IMR-90 (cell line): ENCODE results near the gene C1GALT1.

Experiments
- CEBPB ChIP-seq: IDR thresholded peaks from 2 replicates; pipeline ENCODE4 v1.6.1; 2012; ENCODE audit warnings: low read depth, low read length, improper control_type of control experiment
- CHD1 ChIP-seq: IDR thresholded peaks from 2 replicates; pipeline ENCODE4 v1.6.1; 2012; ENCODE audit warnings: low read depth, low read length, improper control_type of control experiment
- CTCF ChIP-seq: conservative IDR thresholded peaks from 2 replicates; pipeline ENCODE4 v1.5.1; 2012; ENCODE audit warnings: mild to moderate bottlenecking, low read depth, low read length, improper control_type of control experiment
- MAZ ChIP-seq: IDR thresholded peaks from 2 replicates; pipeline ENCODE4 v1.6.1; 2012; ENCODE audit warnings: low read depth, mild to moderate bottlenecking, low read length, improper control_type of control experiment, moderate library complexity, borderline replicate concordance
- MXI1 ChIP-seq: IDR thresholded peaks from 2 replicates; pipeline ENCODE4 v1.6.1; 2012; ENCODE audit warnings: low read depth, mild to moderate bottlenecking, low read length, moderate library complexity, borderline replicate concordance
- POLR2A ChIP-seq: IDR thresholded peaks from 2 replicates; pipeline ENCODE4 v1.6.1; 2012; ENCODE audit warnings: mild to moderate bottlenecking, low read depth, low read length
- RAD21 ChIP-seq: IDR thresholded peaks from 2 replicates; pipeline ENCODE4 v1.6.1; 2012; ENCODE audit warnings: low read length, improper control_type of control experiment
- TF ChIP-seq, protein P1 (sequence below): fragments of 150-350 bp; IDR thresholded peaks from 2 replicates; pipeline ENCODE4 v1.6.1; 2016; ENCODE audit warnings: low read depth, mild to moderate bottlenecking, low read length, moderate library complexity, borderline replicate concordance

DNA sequence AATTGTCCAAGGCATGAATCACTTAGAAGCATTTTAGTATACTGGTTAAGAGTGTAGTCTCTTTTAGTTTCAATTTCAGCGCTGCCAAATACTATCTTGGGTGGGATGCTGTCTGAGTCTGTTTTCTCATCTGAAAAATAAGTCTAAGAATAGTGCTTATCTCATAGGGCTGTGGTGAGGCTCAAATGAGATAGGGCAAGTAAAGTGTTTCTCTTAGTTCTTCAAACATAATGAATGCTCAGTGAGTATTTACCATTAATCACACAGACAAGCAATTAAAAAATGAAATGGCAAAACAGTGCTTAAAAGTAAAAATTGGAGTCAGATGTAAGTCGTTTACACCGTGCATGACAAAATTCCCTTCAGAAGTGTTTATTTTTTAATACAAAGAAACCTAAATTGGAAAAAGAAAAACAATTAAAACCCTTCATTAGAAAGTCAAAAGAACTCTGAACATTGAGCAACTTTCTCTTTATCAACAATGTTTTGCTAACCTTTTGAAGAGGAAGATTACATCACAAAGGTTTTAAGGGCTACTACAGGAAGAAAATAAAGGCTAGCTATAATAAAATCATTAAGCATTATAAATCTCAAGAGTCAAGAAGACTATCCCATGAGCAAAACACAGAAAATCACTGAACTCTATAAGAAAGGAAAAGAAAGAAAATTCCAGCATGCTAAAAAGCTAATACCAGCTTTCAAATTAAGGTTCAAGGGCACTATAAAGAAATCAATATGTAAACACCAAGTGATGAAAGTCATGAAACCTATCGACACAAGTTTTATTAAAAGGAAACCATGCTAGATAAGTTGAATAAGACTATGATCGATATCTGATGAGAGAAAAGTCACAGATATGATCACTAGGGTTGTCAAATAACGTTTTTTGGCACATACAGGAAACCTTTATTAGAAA is 45.6 kb upstream of the C1GALT1 start:
- TF ChIP-seq POLR2A (no peak), CTCF (no peak), MAZ (no peak), CEBPB (no peak), RAD21 (no peak), MXI1 (no peak), CHD1 (no peak)
- TF ChIP-seq, protein P1, sequence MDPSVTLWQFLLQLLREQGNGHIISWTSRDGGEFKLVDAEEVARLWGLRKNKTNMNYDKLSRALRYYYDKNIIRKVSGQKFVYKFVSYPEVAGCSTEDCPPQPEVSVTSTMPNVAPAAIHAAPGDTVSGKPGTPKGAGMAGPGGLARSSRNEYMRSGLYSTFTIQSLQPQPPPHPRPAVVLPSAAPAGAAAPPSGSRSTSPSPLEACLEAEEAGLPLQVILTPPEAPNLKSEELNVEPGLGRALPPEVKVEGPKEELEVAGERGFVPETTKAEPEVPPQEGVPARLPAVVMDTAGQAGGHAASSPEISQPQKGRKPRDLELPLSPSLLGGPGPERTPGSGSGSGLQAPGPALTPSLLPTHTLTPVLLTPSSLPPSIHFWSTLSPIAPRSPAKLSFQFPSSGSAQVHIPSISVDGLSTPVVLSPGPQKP: no peak
